Osteoblast (primary cell): ENCODE data around the gene LPCAT1. TPM values are rescaled to one million over a fixed set of nuclear protein-coding genes. Genes with fewer than 3 reads are reported as not detected.

ENCODE experiments used
- DNase-seq: peaks from one replicate; pipeline ENCODE4 v3.0.0; 2011; ENCODE audit warnings: low spot score, mixed read lengths; ENCODE audit not compliant: insufficient read length; ENCODE audit errors: missing footprints
- H2AFZ ChIP-seq: 2 replicates; pipeline ENCODE4 v1.6.0; 2011; ENCODE audit warnings: mild to moderate bottlenecking, low read length
- H3K27ac ChIP-seq: 2 replicates; pipeline ENCODE4 v1.5.1; 2011; ENCODE audit warnings: mild to moderate bottlenecking, low read depth, low read length, moderate library complexity
- H3K27me3 ChIP-seq: 2 replicates; pipeline ENCODE4 v1.6.0; 2012; ENCODE audit warnings: mild to moderate bottlenecking, control low read depth, inconsistent platforms, low read length, moderate library complexity; ENCODE audit not compliant: insufficient read depth
- H3K36me3 ChIP-seq: 2 replicates; pipeline ENCODE4 v1.5.1; 2011; ENCODE audit warnings: mild to moderate bottlenecking, low read length, control low read depth, moderate library complexity; ENCODE audit not compliant: insufficient read depth
- H3K4me1 ChIP-seq: 2 replicates; pipeline ENCODE4 v1.5.1; 2011; ENCODE audit warnings: mild to moderate bottlenecking, low read length, control low read depth, moderate library complexity; ENCODE audit not compliant: insufficient read depth
- H3K4me2 ChIP-seq: 2 replicates; pipeline ENCODE4 v1.6.0; 2011; ENCODE audit warnings: mild to moderate bottlenecking, low read length; ENCODE audit not compliant: insufficient read depth
- H3K4me3 ChIP-seq: fragments of 200-600 bp; sonication (generic); 3 replicates; pipeline ENCODE4 v1.5.1; 2012; ENCODE audit warnings: mild to moderate bottlenecking, low read length, inconsistent platforms; ENCODE audit not compliant: insufficient read depth
- H3K79me2 ChIP-seq: 2 replicates; pipeline ENCODE4 v1.6.0; 2012; ENCODE audit warnings: mild to moderate bottlenecking, low read length, control low read depth, inconsistent platforms; ENCODE audit not compliant: insufficient read depth
- H3K9me3 ChIP-seq: 2 replicates; pipeline ENCODE4 v1.5.1; 2011; ENCODE audit warnings: low read depth, low read length, control low read depth
- H4K20me1 ChIP-seq: 2 replicates; pipeline ENCODE4 v1.6.0; 2012; ENCODE audit warnings: mild to moderate bottlenecking, low read length, control low read depth; ENCODE audit not compliant: insufficient read depth
- total RNA-seq: library from RNA; depleted of rRNA; stranded (reverse); fragments of >200 nt; gene quantifications from 2 replicates; pipeline ENCODE4 v1.2.3, GENCODE V29; 2012
- TF ChIP-seq, protein P1 (sequence below): IDR thresholded peaks from 2 replicates; pipeline ENCODE4 v1.5.1; 2011; ENCODE audit warnings: mild to moderate bottlenecking, low read depth, low read length, moderate library complexity; ENCODE audit errors: extremely low read depth

The LPCAT1 gene
- total RNA-seq, 1 donor: 11.6 TPM

DNA sequence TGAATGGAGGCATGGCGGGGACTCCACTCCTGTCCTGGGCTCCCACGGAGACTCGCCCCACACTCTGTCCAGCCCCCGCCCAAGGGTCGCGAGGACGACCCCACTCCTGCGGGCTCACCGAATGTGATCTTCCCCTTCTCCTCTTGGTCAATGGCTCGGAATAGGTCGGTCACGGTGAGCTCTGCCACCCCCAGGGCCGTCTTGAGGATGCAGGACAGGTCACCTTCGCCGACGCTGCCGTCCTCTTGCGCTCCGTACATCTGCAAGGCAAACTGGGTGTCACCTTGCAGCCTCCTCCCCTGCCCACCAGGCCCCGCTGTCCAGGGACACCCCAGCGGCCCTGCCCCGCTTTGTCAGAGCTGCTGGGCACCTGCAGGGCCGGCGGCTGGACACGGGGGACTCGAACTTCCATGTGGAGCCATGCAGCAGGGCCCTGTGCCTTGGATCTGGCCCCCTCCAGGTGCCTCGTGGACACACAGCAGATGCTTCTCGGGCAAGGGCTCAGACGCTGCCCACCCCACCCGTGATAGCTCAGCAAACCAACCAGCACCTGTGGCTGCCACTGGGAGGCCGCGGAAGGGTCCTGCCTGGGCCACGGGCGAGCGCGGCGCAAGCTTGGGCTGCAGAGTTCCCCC is 57.0 kb downstream of the LPCAT1 start:
- Histone ChIP-seq H3K27me3 (no peaks in the 10 kb centered on the region), H3K36me3 (peaks cover 45% of the 10 kb centered on the region), H3K4me3 (no peak overlapping the region)

DNA sequence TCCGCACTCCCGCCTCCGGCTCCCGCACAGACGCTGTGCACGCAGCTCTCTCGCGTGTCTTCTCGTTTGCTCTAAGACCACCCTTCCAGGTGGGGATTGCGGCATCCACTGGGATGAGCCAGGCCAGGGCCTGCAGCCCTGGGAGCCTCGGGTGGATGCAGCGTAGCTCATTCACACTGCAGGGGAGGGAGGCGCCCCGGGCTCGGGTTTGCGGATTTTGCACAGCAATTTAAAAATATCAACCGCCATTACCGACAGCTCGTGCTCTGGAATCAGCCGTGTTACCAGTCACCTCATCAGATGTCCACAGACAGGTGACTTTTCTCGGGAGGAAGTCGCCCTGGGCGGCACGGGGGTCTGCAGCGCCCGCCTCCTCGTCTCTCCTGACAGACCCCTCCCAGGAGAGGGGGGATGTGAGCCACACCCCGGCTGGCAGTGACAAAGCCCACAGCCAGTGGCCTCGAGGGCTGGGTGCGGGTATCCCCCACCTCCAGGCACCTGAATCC is 57.7 kb downstream of the LPCAT1 start:
- peaks cover 6% of the 10 kb centered on the region for H4K20me1 ChIP-seq
- H3K4me2 ChIP-seq: no peak overlapping the region
- no peak overlapping the region for H3K27ac ChIP-seq
- H3K79me2 ChIP-seq: no peaks in the 10 kb centered on the region
- H3K4me1 ChIP-seq: no peaks in the 10 kb centered on the region
- peak; percentile 54 for DNase-seq
- no peaks in the 10 kb centered on the region for H3K27me3 ChIP-seq
- no peaks in the 10 kb centered on the region for H3K9me3 ChIP-seq
- TF ChIP-seq, protein P1, sequence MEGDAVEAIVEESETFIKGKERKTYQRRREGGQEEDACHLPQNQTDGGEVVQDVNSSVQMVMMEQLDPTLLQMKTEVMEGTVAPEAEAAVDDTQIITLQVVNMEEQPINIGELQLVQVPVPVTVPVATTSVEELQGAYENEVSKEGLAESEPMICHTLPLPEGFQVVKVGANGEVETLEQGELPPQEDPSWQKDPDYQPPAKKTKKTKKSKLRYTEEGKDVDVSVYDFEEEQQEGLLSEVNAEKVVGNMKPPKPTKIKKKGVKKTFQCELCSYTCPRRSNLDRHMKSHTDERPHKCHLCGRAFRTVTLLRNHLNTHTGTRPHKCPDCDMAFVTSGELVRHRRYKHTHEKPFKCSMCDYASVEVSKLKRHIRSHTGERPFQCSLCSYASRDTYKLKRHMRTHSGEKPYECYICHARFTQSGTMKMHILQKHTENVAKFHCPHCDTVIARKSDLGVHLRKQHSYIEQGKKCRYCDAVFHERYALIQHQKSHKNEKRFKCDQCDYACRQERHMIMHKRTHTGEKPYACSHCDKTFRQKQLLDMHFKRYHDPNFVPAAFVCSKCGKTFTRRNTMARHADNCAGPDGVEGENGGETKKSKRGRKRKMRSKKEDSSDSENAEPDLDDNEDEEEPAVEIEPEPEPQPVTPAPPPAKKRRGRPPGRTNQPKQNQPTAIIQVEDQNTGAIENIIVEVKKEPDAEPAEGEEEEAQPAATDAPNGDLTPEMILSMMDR: no peak
- H3K36me3 ChIP-seq: peaks cover 52% of the 10 kb centered on the region
- H3K4me3 ChIP-seq: no peak overlapping the region
- H2AFZ ChIP-seq: no peak overlapping the region

More for the DNA sequence above, 57.0 kb downstream of the LPCAT1 start:
- Histone ChIP-seq H3K4me2 (no peak overlapping the region), H4K20me1 (peaks cover 6% of the 10 kb centered on the region), H3K9me3 (no peaks in the 10 kb centered on the region), H3K79me2 (no peaks in the 10 kb centered on the region), H2AFZ (no peak overlapping the region), H3K4me1 (no peaks in the 10 kb centered on the region), H3K27ac (no peak overlapping the region)
- TF ChIP-seq, protein P1: no peak
- DNase-seq: peak; percentile 37

- H3K4me2 ChIP-seq: no peak overlapping the region
- no peak overlapping the region for H3K4me3 ChIP-seq
- H3K27me3 ChIP-seq: no peaks in the 10 kb centered on the region
- no peak overlapping the region for H2AFZ ChIP-seq
- peaks cover 55% of the 10 kb centered on the region for H3K36me3 ChIP-seq
- no peaks in the 10 kb centered on the region for H3K4me1 ChIP-seq
- no peak overlapping the region for H3K27ac ChIP-seq
- TF ChIP-seq, protein P1: no peak
- H3K79me2 ChIP-seq: no peaks in the 10 kb centered on the region
- H3K9me3 ChIP-seq: no peaks in the 10 kb centered on the region
- peaks cover 6% of the 10 kb centered on the region for H4K20me1 ChIP-seq
- peak; percentile 56 for DNase-seq
These were observed 58.6 kb downstream of the LPCAT1 start for GRCh38 chr5:1465117-1465516.

DNA sequence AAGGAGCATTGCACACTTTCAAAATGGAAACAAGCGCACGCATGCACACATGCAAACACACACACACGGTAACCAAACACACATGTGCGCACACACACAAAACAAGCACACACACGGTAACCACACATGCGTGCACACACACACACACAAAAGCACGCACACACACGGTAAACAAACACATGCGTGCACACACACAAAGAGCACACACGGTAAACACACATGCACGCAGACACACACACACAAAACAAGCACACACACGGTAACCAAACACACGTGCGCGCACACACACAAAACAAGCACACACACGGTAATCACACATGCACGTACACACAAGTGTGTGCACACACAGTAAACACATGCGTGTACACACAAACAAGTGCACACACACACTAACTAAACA is 59.2 kb downstream of the LPCAT1 start:
- TF ChIP-seq, protein P1: no peak
- Histone ChIP-seq H3K79me2 (no peaks in the 10 kb centered on the region), H3K4me1 (no peaks in the 10 kb centered on the region), H3K36me3 (peaks cover 58% of the 10 kb centered on the region), H2AFZ (no peak overlapping the region), H3K27ac (no peak overlapping the region), H3K27me3 (no peaks in the 10 kb centered on the region), H3K4me2 (no peak overlapping the region), H4K20me1 (peaks cover under 1% of the 10 kb centered on the region), H3K9me3 (no peaks in the 10 kb centered on the region), H3K4me3 (no peak overlapping the region)
- DNase-seq: peak; percentile 32
